Midbrain (tissue), 1 donor: ENCODE data around the gene FLOT1.

Experiments used
- DNase-seq: peaks from one replicate; lab custom pipeline; 2025; lab: John Stamatoyannopoulos, UW

FLOT1 gene

GRCh38 chr6:30700340-30700739, 42.1 kb downstream of the FLOT1 start:
- no peak for DNase-seq

GRCh38 chr6:30696432-30696831, 46.1 kb downstream of the FLOT1 start:
- no peak for DNase-seq

GRCh38 chr6:30691208-30691847, 51.2 kb downstream of the FLOT1 start:
- no peak for DNase-seq

- peak; percentile 83 for DNase-seq
These were observed 51.9 kb downstream of the FLOT1 start, which contains the start of gene NRM for GRCh38 chr6:30690403-30691207. Gene NRM (minus strand): TSS chr6:30690984. CDS start chr6:30690974, 10 bp downstream.

- DNase-seq = no peak
These were observed 52.5 kb downstream of the FLOT1 start for GRCh38 chr6:30689985-30690384.

- no peak for DNase-seq
These were observed 53.2 kb downstream of the FLOT1 start for GRCh38 chr6:30689022-30689865.

- no peak for DNase-seq
These were observed 53.9 kb downstream of the FLOT1 start for GRCh38 chr6:30688569-30688968.

- DNase-seq = no peak
These were observed 54.6 kb downstream of the FLOT1 start for GRCh38 chr6:30687659-30688431.

- peak; percentile 38 for DNase-seq
These were observed 55.4 kb downstream of the FLOT1 start for GRCh38 chr6:30686908-30687658.

- peak; percentile 32 for DNase-seq
These were observed 56.2 kb downstream of the FLOT1 start, which contains the start of gene PPP1R18 for GRCh38 chr6:30686009-30686907. Gene PPP1R18 (minus strand): TSS chr6:30686645. CDS start chr6:30686018, 627 bp downstream.

GRCh38 chr6:30685157-30686008, 57.1 kb downstream of the FLOT1 start:
- DNase-seq = no peak

- DNase-seq = peak; percentile 19
These were observed 57.9 kb downstream of the FLOT1 start for GRCh38 chr6:30684386-30685156.

- no peak for DNase-seq
These were observed 58.5 kb downstream of the FLOT1 start for GRCh38 chr6:30683980-30684338.

- DNase-seq = no peak
These were observed 59.1 kb downstream of the FLOT1 start for GRCh38 chr6:30683183-30683979.

GRCh38 chr6:30682143-30683117, 60.1 kb downstream of the FLOT1 start:
- peak; percentile 17 for DNase-seq

- DNase-seq = no peak
These were observed 60.7 kb downstream of the FLOT1 start for GRCh38 chr6:30681766-30682142.
